H1 (cell line): ENCODE results near the gene CNNM1. TPM values are rescaled to one million over a fixed set of nuclear protein-coding genes. Genes with fewer than 3 reads are reported as not detected.

Experiments
- CTCF ChIA-PET: fragments of 300-600 bp; sonication (Branson Sonifier 250); formaldehyde crosslinking; loops from one replicate; lab custom pipeline; 2021; ENCODE audit not compliant: partially characterized antibody; lab: Charles Lee
- POLR2A ChIA-PET: fragments of 300-600 bp; sonication (Branson Sonifier 250); formaldehyde crosslinking; loops from one replicate; lab custom pipeline; 2021; ENCODE audit warnings: inconsistent platforms; ENCODE audit not compliant: partially characterized antibody; lab: Charles Lee
- DNase-seq, 2 experiments: peaks; one replicate each; pipeline versions ENCODE4 v3.0.0 to v3.0.0-alpha.2; 2010 to 2022; ENCODE audit warnings: low spot score in 2 of 2, low read depth in 1 of 2, mixed read lengths in 1 of 2
- FAIRE-seq: peaks from 2 replicates; lab custom pipeline; 2011; peaks lifted over from hg19 to GRCh38; lab: Jason Lieb, UNC
- H2AFZ ChIP-seq: 2 replicates; pipeline ENCODE4 v1.8.1; 2012; ENCODE audit warnings: low read length, inconsistent platforms
- H2AK5ac ChIP-seq: 2 replicates; pipeline ENCODE4 v1.6.1; 2013; ENCODE audit warnings: low read depth, low read length
- H2BK120ac ChIP-seq: replicated peaks from 2 replicates; pipeline ENCODE3; 2013; ENCODE audit warnings: low read depth, low read length, inconsistent platforms
- H2BK12ac ChIP-seq: 2 replicates; pipeline ENCODE4 v1.6.1; 2013; ENCODE audit warnings: low read depth, low read length
- H2BK15ac ChIP-seq: 2 replicates; pipeline ENCODE4 v1.6.1; 2013; ENCODE audit warnings: low read length
- H2BK20ac ChIP-seq: 2 replicates; pipeline ENCODE4 v1.6.1; 2013; ENCODE audit warnings: low read length
- H2BK5ac ChIP-seq: 2 replicates; pipeline ENCODE4 v1.6.1; 2013; ENCODE audit warnings: low read depth, low read length
- H3K14ac ChIP-seq: 2 replicates; pipeline ENCODE4 v1.6.1; 2013; ENCODE audit warnings: inconsistent platforms; ENCODE audit not compliant: insufficient read length
- H3K18ac ChIP-seq: 2 replicates; pipeline ENCODE4 v1.6.1; 2013; ENCODE audit warnings: low read length; ENCODE audit errors: extremely low read depth
- H3K23ac ChIP-seq: 2 replicates; pipeline ENCODE4 v1.6.1; 2013; ENCODE audit warnings: inconsistent platforms; ENCODE audit not compliant: insufficient read length
- H3K23me2 ChIP-seq: 2 replicates; pipeline ENCODE4 v1.6.1; 2013; ENCODE audit warnings: low read depth, low read length
- H3K27ac ChIP-seq: 2 replicates; pipeline ENCODE4 v1.6.1; 2011; ENCODE audit warnings: low read depth, low read length, inconsistent platforms
- H3K27me3 ChIP-seq, 4 experiments: replicated peaks in 1 of 4; 1 replicate in 1 of 4; 2 replicates in 3 of 4; pipeline versions ENCODE4 v1.6.1 to v1.8.1; 2011 to 2013; ENCODE audit warnings: low read length in 3 of 4, mild to moderate bottlenecking in 3 of 4, inconsistent platforms in 2 of 4, mixed read lengths in 2 of 4, moderate library complexity in 1 of 4; ENCODE audit not compliant: control insufficient read depth in 3 of 4, insufficient read depth in 3 of 4; ENCODE audit errors: extremely low read depth in 1 of 4
- H3K36me3 ChIP-seq, 4 experiments: 2 replicates each; pipeline versions ENCODE4 v1.6.1 to v1.8.1; 2011 to 2013; ENCODE audit warnings: mild to moderate bottlenecking in 4 of 4, low read length in 3 of 4, moderate library complexity in 2 of 4, control low read depth in 1 of 4, inconsistent platforms in 1 of 4; ENCODE audit not compliant: insufficient read depth in 4 of 4, control insufficient read depth in 2 of 4
- H3K4ac ChIP-seq: replicated peaks from 2 replicates; pipeline ENCODE3; 2013; ENCODE audit warnings: low read length, low read depth, mixed read lengths, inconsistent platforms; ENCODE audit not compliant: insufficient read length
- H3K4me1 ChIP-seq, 4 experiments: replicated peaks in 1 of 4; 1 replicate in 1 of 4; 2 replicates in 3 of 4; pipeline versions ENCODE4 v1.6.1 to v1.8.1; 2011 to 2013; ENCODE audit warnings: low read length in 3 of 4, inconsistent platforms in 2 of 4, mixed read lengths in 1 of 4; ENCODE audit not compliant: insufficient read depth in 4 of 4, control insufficient read depth in 3 of 4
- H3K4me2 ChIP-seq, 2 experiments: 2 replicates each; pipeline versions ENCODE4 v1.6.1 to v1.8.1; 2011 to 2013; ENCODE audit warnings: low read depth in 2 of 2, low read length in 2 of 2, control low read depth in 1 of 2, inconsistent platforms in 1 of 2, mild to moderate bottlenecking in 1 of 2; ENCODE audit not compliant: insufficient read depth in 1 of 2
- H3K4me3 ChIP-seq, 4 experiments: fragments of 200-600, 300-600 bp in 1 of 4; sonication (generic), shearing (Covaris generic), sonication (Bioruptor Twin) in 1 of 4; 2 replicates each; pipeline versions ENCODE4 v1.5.1 to v1.8.1; 2011 to 2016; ENCODE audit warnings: low read length in 4 of 4, low read depth in 3 of 4, control low read depth in 2 of 4, inconsistent platforms in 2 of 4, mild to moderate bottlenecking in 2 of 4, mixed read lengths in 1 of 4, moderate library complexity in 1 of 4; ENCODE audit not compliant: insufficient read depth in 2 of 4; ENCODE audit errors: extremely low read depth in 1 of 4
- H3K56ac ChIP-seq: replicated peaks from 2 replicates; pipeline ENCODE3; 2013; ENCODE audit warnings: low read depth, mild to moderate bottlenecking, mixed read lengths, low read length, inconsistent platforms; ENCODE audit not compliant: insufficient read length
- H3K79me1 ChIP-seq: 2 replicates; pipeline ENCODE4 v1.6.1; 2013; ENCODE audit warnings: low read depth, low read length, control low read depth
- H3K79me2 ChIP-seq, 2 experiments: 2 replicates each; pipeline versions ENCODE4 v1.6.1 to v1.8.1; 2012 to 2013; ENCODE audit warnings: low read length in 2 of 2, mild to moderate bottlenecking in 2 of 2, inconsistent platforms in 1 of 2; ENCODE audit not compliant: insufficient read depth in 2 of 2, control insufficient read depth in 1 of 2
- H3K9ac ChIP-seq, 4 experiments: replicated peaks in 1 of 4; 1 replicate in 1 of 4; 2 replicates in 3 of 4; pipeline versions ENCODE4 v1.6.1 to v1.8.1; 2011 to 2013; ENCODE audit warnings: low read depth in 3 of 4, low read length in 3 of 4, control low read depth in 2 of 4, mild to moderate bottlenecking in 2 of 4, moderate library complexity in 2 of 4, inconsistent platforms in 1 of 4; ENCODE audit errors: extremely low read depth in 1 of 4
- H3K9me3 ChIP-seq, 2 experiments: 2 replicates each; pipeline versions ENCODE4 v1.6.1 to v1.8.1; 2012 to 2013; ENCODE audit warnings: mild to moderate bottlenecking in 2 of 2, moderate library complexity in 2 of 2, control low read depth in 1 of 2, inconsistent platforms in 1 of 2, low read depth in 1 of 2, low read length in 1 of 2, mixed read lengths in 1 of 2; ENCODE audit not compliant: insufficient read depth in 2 of 2
- H4K20me1 ChIP-seq, 2 experiments: replicated peaks in 1 of 2; 2 replicates each; pipeline versions ENCODE3 to v1.8.1; 2011 to 2013; ENCODE audit warnings: inconsistent platforms in 2 of 2, low read length in 2 of 2, mild to moderate bottlenecking in 1 of 2; ENCODE audit not compliant: insufficient read depth in 2 of 2, control insufficient read depth in 1 of 2
- H4K5ac ChIP-seq: 2 replicates; pipeline ENCODE4 v1.6.1; 2013; ENCODE audit warnings: low read length, low read depth, mixed read lengths, inconsistent platforms; ENCODE audit not compliant: insufficient read length
- H4K8ac ChIP-seq: 2 replicates; pipeline ENCODE4 v1.8.0; 2013; ENCODE audit warnings: mild to moderate bottlenecking, moderate library complexity, low read length, inconsistent platforms; ENCODE audit not compliant: insufficient read depth; ENCODE audit errors: extremely low read depth
- H4K91ac ChIP-seq: replicated peaks from 2 replicates; pipeline ENCODE3; 2013; ENCODE audit warnings: low read length, mixed read lengths, inconsistent platforms; ENCODE audit not compliant: insufficient read length
- BCL11A ChIP-seq, 2 experiments: IDR thresholded peaks; one replicate each; pipeline ENCODE4 v1.6.1; 2011; ENCODE audit warnings: low read depth in 2 of 2, low read length in 2 of 2, mild to moderate bottlenecking in 2 of 2
- GTF2F1 ChIP-seq: IDR thresholded peaks from 2 replicates; pipeline ENCODE4 v1.6.1; 2012; ENCODE audit warnings: low read depth, low read length, improper control_type of control experiment, borderline replicate concordance
- KDM1A ChIP-seq: fragments of 200-600, 300-600 bp; sonication (generic); IDR thresholded peaks from 2 replicates; pipeline ENCODE4 v1.7.1; 2016; ENCODE audit warnings: mild to moderate bottlenecking, low read length, borderline replicate concordance
- MAFK ChIP-seq: IDR thresholded peaks from 2 replicates; pipeline ENCODE4 v1.6.1; 2012; ENCODE audit warnings: low read depth, mild to moderate bottlenecking, improper control_type of control experiment, low read length
- NANOG ChIP-seq: IDR thresholded peaks from 2 replicates; pipeline ENCODE4 v1.6.1; 2011; ENCODE audit warnings: low read length, low read depth, mild to moderate bottlenecking, inconsistent platforms; ENCODE audit not compliant: insufficient read depth, poor library complexity, severe bottlenecking
- NRF1 ChIP-seq: IDR thresholded peaks from 2 replicates; pipeline ENCODE4 v1.6.1; 2011; ENCODE audit warnings: mild to moderate bottlenecking, low read depth, low read length, improper control_type of control experiment
- RFX5 ChIP-seq: IDR thresholded peaks from 2 replicates; pipeline ENCODE4 v1.6.1; 2011; ENCODE audit warnings: low read depth, low read length, improper control_type of control experiment, borderline replicate concordance
- SAP30 ChIP-seq: fragments of 300-600 bp; sonication (generic); IDR thresholded peaks from 2 replicates; pipeline ENCODE4 v1.7.1; 2012; ENCODE audit warnings: low read length, moderate library complexity, mild to moderate bottlenecking, inconsistent platforms; ENCODE audit not compliant: insufficient read depth, insufficient replicate concordance
- SP1 ChIP-seq: IDR thresholded peaks from 2 replicates; pipeline ENCODE4 v1.6.1; 2011; ENCODE audit warnings: low read depth, low read length
- SRF ChIP-seq: IDR thresholded peaks from 2 replicates; pipeline ENCODE4 v1.6.1; 2011; ENCODE audit warnings: mild to moderate bottlenecking, low read depth, low read length, moderate library complexity
- TAF1 ChIP-seq: IDR thresholded peaks from 2 replicates; pipeline ENCODE4 v1.6.1; 2011; ENCODE audit warnings: mild to moderate bottlenecking, low read depth, low read length
- TCF12 ChIP-seq: IDR thresholded peaks from 2 replicates; pipeline ENCODE4 v1.6.1; 2011; ENCODE audit warnings: low read depth, mild to moderate bottlenecking, low read length
- TEAD4 ChIP-seq: IDR thresholded peaks from 2 replicates; pipeline ENCODE4 v1.6.1; 2012; ENCODE audit warnings: low read depth, low read length, inconsistent platforms, mixed read lengths
- YY1 ChIP-seq: IDR thresholded peaks from 2 replicates; pipeline ENCODE4 v1.6.1; 2011; ENCODE audit warnings: low read depth, mild to moderate bottlenecking, low read length
- polyA plus RNA-seq, 7 experiments: library from polyadenylated mRNA; depleted of rRNA in 3 of 7; stranded (reverse) in 5 of 7; unstranded in 2 of 7; fragments of >200 nt in 5 of 7; fragments of 200-250 nt in 2 of 7; gene quantifications; 1 replicate in 5 of 7; 2 replicates in 1 of 7; 4 replicates in 1 of 7; pipeline versions ENCODE4 v1.2.1 to v1.2.3, GENCODE V29; 2011 to 2013; ENCODE audit warnings: missing spikeins in 2 of 7, mixed read lengths in 2 of 7
- total RNA-seq: library from RNA; stranded (reverse); fragmentation: NEBNext Ultra II Directional; extraction: Animal tissue kit (Norgen Biotek cat#: 25700); gene quantifications from 2 replicates; pipeline ENCODE4 v1.2.1, GENCODE V29; 2021

CNNM1 gene
- total and polyA plus RNA-seq, 2 of the 8 experiments (the other 6 are each of a cell fraction or from before 2014, with no cell fraction given), result 0.74 to 0.92 TPM

DNA sequence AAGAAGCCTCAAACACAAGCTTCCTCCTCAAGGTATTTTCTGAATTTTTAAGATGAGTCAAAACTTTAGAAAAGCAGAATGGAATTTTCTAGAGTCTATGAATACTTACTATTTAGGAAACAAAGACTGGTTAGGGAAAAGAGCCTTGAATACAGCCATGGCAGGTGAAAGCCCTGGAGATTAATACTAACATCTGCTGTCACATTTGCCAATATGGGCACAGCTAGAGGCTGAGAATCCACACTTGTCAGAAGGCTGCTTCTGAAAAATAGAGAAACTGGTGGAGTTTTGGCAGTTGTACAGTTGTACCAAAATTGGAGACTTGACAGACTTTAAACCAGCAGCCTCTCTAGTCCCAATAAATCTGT is 24.3 kb upstream of the CNNM1 start:
- CTCF ChIA-PET, result interaction anchor here (0.9 to 1.5 kb wide), 2 partner anchors 9 to 58 kb away, joined by 3 read pairs; no protein-coding TSS in a partner anchor

More for the DNA sequence above, 24.3 kb upstream of the CNNM1 start:
- Histone ChIP-seq H2BK15ac (no peak overlapping the region), H4K91ac (no peak overlapping the region), H3K79me1 (no peaks in the 10 kb centered on the region), H3K23me2 (no peaks in the 10 kb centered on the region), H2BK120ac (no peak overlapping the region), H3K23ac (no peak overlapping the region), H3K36me3 (no peaks in the 10 kb centered on the region), H3K18ac (no peak overlapping the region), H2BK20ac (no peak overlapping the region), H2BK12ac (no peak overlapping the region), H4K20me1 (no peaks in the 10 kb centered on the region), H3K4ac (no peak overlapping the region), H3K4me3 (no peak overlapping the region), H3K4me1 (no peaks in the 10 kb centered on the region), H3K9ac (no peak overlapping the region), H4K5ac (no peak overlapping the region), H2BK5ac (no peak overlapping the region), H3K79me2 (no peaks in the 10 kb centered on the region), H3K56ac (no peak overlapping the region), H3K14ac (no peak overlapping the region), H3K4me2 (no peak overlapping the region), H3K27ac (no peak overlapping the region), H4K8ac (no peak overlapping the region), H3K27me3 (no peaks in the 10 kb centered on the region), H2AK5ac (no peak overlapping the region), H3K9me3 (peaks cover 0 to 7% of the 10 kb centered on the region in 2 experiments; a peak in 1 of 4 replicates), H2AFZ (no peak overlapping the region)
- DNase-seq (no peak), FAIRE-seq (no peak)
- TF ChIP-seq TEAD4, result no peak
- TF ChIP-seq SAP30, result no peak
- TF ChIP-seq KDM1A, result no peak
- TF ChIP-seq TCF12, result no peak
- no peak for TF ChIP-seq SP1
- TF ChIP-seq NRF1, result no peak
- no peak for TF ChIP-seq BCL11A (IDR thresholded peaks at IDR 0.05; ENCODE audit: low read depth in 2 of 2, low read length in 2 of 2)
- no peak for TF ChIP-seq NANOG
- TF ChIP-seq SRF, result no peak
- no peak for TF ChIP-seq RFX5
- TF ChIP-seq YY1, result no peak
- TF ChIP-seq MAFK, result no peak
- no peak for TF ChIP-seq GTF2F1
- no peak for TF ChIP-seq TAF1
- POLR2A ChIA-PET, result no interaction called here
